GM12878 (cell line): ENCODE results near the gene C5. TPM values are rescaled to one million over a fixed set of nuclear protein-coding genes. Genes with fewer than 3 reads are reported as not detected.

Experiments used
- ATAC-seq: fragments of 200-7000 bp; cut with Tn5 transposase; 3 replicates; pipeline ENCODE4 v1.9.1; 2020; ENCODE audit warnings: mild to moderate bottlenecking, moderate library complexity
- BruUV-seq: library from RNA; stranded (reverse); fragments of 400-500 nt; replicated peaks from 2 replicates; lab custom pipeline; 2021; lab: Mats Ljungman, UMichigan
- CTCF ChIA-PET: fragments of 300-600 bp; sonication (Branson Sonifier 250); formaldehyde crosslinking; extraction: SDS; loops from one replicate; lab custom pipeline; 2021; ENCODE audit warnings: inconsistent platforms; lab: Yijun Ruan, JAX
- POLR2A ChIA-PET: fragments of 350-600 bp; formaldehyde crosslinking; extraction: SDS; loops from one replicate; lab custom pipeline; 2021; ENCODE audit warnings: inconsistent platforms; lab: Charles Lee
- RAD21 ChIA-PET: fragments of 300-600 bp; sonication (Branson Sonifier 250); formaldehyde crosslinking; loops from one replicate; lab custom pipeline; 2023; ENCODE audit warnings: antibody characterized with exemption; ENCODE audit not compliant: unreplicated experiment; lab: Charles Lee
- SMC1A ChIA-PET: fragments of 300-600 bp; sonication (Branson Sonifier 250); formaldehyde crosslinking; loops from one replicate; lab custom pipeline; 2023; ENCODE audit not compliant: unreplicated experiment, uncharacterized antibody; lab: Charles Lee
- DNase-seq: peaks from one replicate; pipeline ENCODE4 v3.0.0-alpha.2; 2011; ENCODE audit warnings: low read depth, low spot score
- FAIRE-seq: peaks from 3 replicates; lab custom pipeline; 2011; peaks lifted over from hg19 to GRCh38; lab: Jason Lieb, UNC
- H2AFZ ChIP-seq: 2 replicates; pipeline ENCODE4 v1.6.0; 2011; ENCODE audit warnings: low read depth, low read length, control low read depth; ENCODE audit not compliant: control insufficient read depth
- H3K27ac ChIP-seq: 2 replicates; pipeline ENCODE4 v1.5.1; 2011; ENCODE audit warnings: control low read depth; ENCODE audit not compliant: control insufficient read depth, insufficient read depth
- H3K27me3 ChIP-seq, 2 experiments: replicated peaks in 1 of 2; 2 replicates each; pipeline versions ENCODE4 v1.6.0 to v1.6.1; 2011; ENCODE audit warnings: low read length in 1 of 2; ENCODE audit not compliant: control insufficient read depth in 2 of 2, insufficient read depth in 2 of 2
- H3K36me3 ChIP-seq, 2 experiments: 2 replicates each; pipeline ENCODE4 v1.5.1; 2011; ENCODE audit warnings: low read length in 1 of 2; ENCODE audit not compliant: control insufficient read depth in 2 of 2, insufficient read depth in 2 of 2
- H3K4me1 ChIP-seq: 2 replicates; pipeline ENCODE4 v1.6.1; 2011; ENCODE audit warnings: mild to moderate bottlenecking, low read length, moderate library complexity, mixed read lengths; ENCODE audit not compliant: control insufficient read depth, insufficient read depth
- H3K4me2 ChIP-seq: 2 replicates; pipeline ENCODE4 v1.6.0; 2011; ENCODE audit warnings: control low read depth; ENCODE audit not compliant: control insufficient read depth, insufficient read depth
- H3K4me3 ChIP-seq: fragments of 200-600 bp; sonication (generic); 2 replicates; pipeline ENCODE4 v1.5.1; 2016
- H3K79me2 ChIP-seq: 2 replicates; pipeline ENCODE4 v1.6.0; 2011; ENCODE audit warnings: low read length; ENCODE audit not compliant: control insufficient read depth, insufficient read depth
- H3K9ac ChIP-seq: 2 replicates; pipeline ENCODE4 v1.8.0; 2011; ENCODE audit warnings: low read length, control low read depth, mixed read lengths; ENCODE audit not compliant: control insufficient read depth, insufficient read depth
- H3K9me3 ChIP-seq: replicated peaks from 3 replicates; pipeline ENCODE4 v1.5.1; 2011; ENCODE audit warnings: mild to moderate bottlenecking, low read length; ENCODE audit not compliant: control insufficient read depth, insufficient read depth
- H4K20me1 ChIP-seq: 2 replicates; pipeline ENCODE4 v1.6.0; 2011; ENCODE audit not compliant: control insufficient read depth, insufficient read depth
- CTCF ChIP-seq, 3 experiments: IDR thresholded peaks in 2 of 3; conservative IDR thresholded peaks in 1 of 3; 2 replicates each; pipeline ENCODE4 v1.5.1; 2011; ENCODE audit warnings: low read depth in 3 of 3, low read length in 3 of 3, mild to moderate bottlenecking in 3 of 3, control low read depth in 2 of 3, moderate library complexity in 2 of 3, inconsistent platforms in 1 of 3, mixed read lengths in 1 of 3; ENCODE audit not compliant: control insufficient read depth in 2 of 3, insufficient read depth in 1 of 3; ENCODE audit errors: extremely low read depth in 1 of 3
- ETV6 ChIP-seq, 2 experiments: fragments of 450-650 bp in 1 of 2; IDR thresholded peaks in 1 of 2; conservative IDR thresholded peaks in 1 of 2; 2 replicates each; pipeline ENCODE4 v1.6.1; 2014; ENCODE audit warnings: antibody characterized with exemption in 1 of 2, borderline replicate concordance in 1 of 2, low read depth in 1 of 2, mild to moderate bottlenecking in 1 of 2, moderate library complexity in 1 of 2
- NFXL1 ChIP-seq: fragments of 450-650 bp; IDR thresholded peaks from 2 replicates; pipeline ENCODE4 v1.6.1; 2017; ENCODE audit warnings: antibody characterized with exemption, mild to moderate bottlenecking, borderline replicate concordance
- SIN3A ChIP-seq: IDR thresholded peaks from 2 replicates; pipeline ENCODE4 v1.6.1; 2012; ENCODE audit warnings: low read depth, low read length, improper control_type of control experiment
- WGBS: methylation state at CpG from one replicate; pipeline ENCODE4 v1.1.6; 2016; ENCODE audit warnings: low lambda C conversion rate; ENCODE audit not compliant: insufficient replicate concordance, insufficient coverage; ENCODE audit errors: missing lambda C conversion rate; 5-methylcytosine and 5-hydroxymethylcytosine counted together
- in situ Hi-C: fragments of 300-500 bp; cut with MboI; formaldehyde crosslinking; loops from 9 replicates; pipeline ENCODE4 v1.14.3; 2018; ENCODE audit warnings: mixed read lengths
- intact Hi-C: fragments of 100-400 bp; cut with micrococcal nuclease; formaldehyde crosslinking; loops from one replicate; pipeline ENCODE4 v1.14.2; 2022; ENCODE audit not compliant: unreplicated experiment
- polyA plus RNA-seq, 11 experiments: library from polyadenylated mRNA; depleted of rRNA in 4 of 11; unstranded in 6 of 11; stranded (reverse) in 5 of 11; fragments of >200 nt; fragmentation: Nextera tagmentation in 4 of 11; fragmentation: Illumina TruSeq in 1 of 11; extraction: Ambion mirVana in 4 of 11; extraction: Trizol in 1 of 11; gene quantifications; 1 replicate in 1 of 11; 2 replicates in 10 of 11; pipeline versions ENCODE4 v1.2.1 to v1.2.3, GENCODE V29; 2011 to 2016; ENCODE audit warnings: inconsistent platforms in 2 of 11, missing spikeins in 2 of 11, low read depth in 1 of 11
- total RNA-seq, 4 experiments: library from RNA; depleted of rRNA in 3 of 4; stranded (reverse); fragments of >200 nt in 3 of 4; fragmentation: Illumina TruSeq in 1 of 4; extraction: Trizol in 1 of 4; gene quantifications; 2 replicates each; pipeline versions ENCODE4 v1.2.1 to v1.2.3, GENCODE V29; 2013 to 2021

The C5 gene
- total and polyA plus RNA-seq, 10 of the 15 experiments (the other 5 are each of a cell fraction or from before 2014, with no cell fraction given) = 0.39 to 2.2 (median 1.2) TPM

DNA sequence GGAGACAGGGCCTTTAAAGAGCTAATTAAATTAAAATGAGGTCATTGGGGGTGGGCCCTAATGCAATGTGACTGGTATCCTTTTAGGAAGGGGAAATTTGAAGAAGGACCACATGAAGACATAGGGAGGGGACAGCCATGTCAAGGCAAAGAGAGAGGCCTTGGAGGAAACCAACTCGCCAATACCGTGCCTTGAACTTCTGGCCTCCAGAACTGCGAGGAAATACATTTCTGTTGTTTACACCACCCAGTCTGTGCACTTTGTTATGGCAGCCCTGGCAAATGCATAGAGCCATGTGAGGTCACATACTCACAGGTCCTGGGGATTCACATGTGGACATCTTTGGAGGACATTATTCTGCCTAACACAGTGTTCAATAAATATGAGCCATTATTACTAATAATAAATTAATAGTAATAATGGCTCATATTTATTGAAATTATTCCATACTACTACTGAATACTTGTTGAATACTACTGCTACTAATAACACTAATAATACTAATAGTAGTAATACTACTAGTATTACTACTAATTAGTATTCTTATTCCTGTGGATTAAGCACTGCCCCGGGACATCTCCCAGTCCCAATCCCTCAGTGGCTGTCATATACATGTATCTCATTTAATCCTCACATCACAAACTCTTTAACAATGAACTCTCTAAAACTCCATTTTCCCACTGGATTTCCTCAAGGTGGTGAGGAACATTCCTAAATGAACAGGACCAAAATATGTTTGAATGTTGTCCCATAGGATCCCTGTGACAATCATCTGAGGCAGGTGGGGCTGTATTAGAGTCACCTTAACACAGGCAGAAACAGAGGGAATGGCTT, 131.9 kb downstream of the C5 start:
- Histone ChIP-seq H3K4me3 (peak overlapping the region; percentile 29; the same call in 1 of the 2 replicates), H3K4me1 (peaks cover 27% of the 10 kb centered on the region), H3K36me3 (peaks cover 28 to 38% of the 10 kb centered on the region in 2 experiments), H3K27ac (peak overlapping the region; percentile 4; the same call in 1 of the 2 replicates), H2AFZ (no peak overlapping the region), H3K27me3 (no peaks in the 10 kb centered on the region), H3K79me2 (peaks cover 77% of the 10 kb centered on the region), H3K9ac (no peak overlapping the region), H3K4me2 (peak overlapping the region; percentile 46; the same call in 1 of the 2 replicates), H3K9me3 (peaks cover 2% of the 10 kb centered on the region; the same call in 1 of the 3 replicates), H4K20me1 (no peaks in the 10 kb centered on the region)
- CTCF ChIA-PET = interaction anchor here (1.7 to 3.4 kb wide), 4 partner anchors 11 to 20 kb away, joined by 5 to 19 read pairs (median 12); no protein-coding TSS in a partner anchor
- RAD21 ChIA-PET = interaction anchor here (11.9 kb wide), 1 partner anchor 16 kb away, joined by 196 read pairs; no protein-coding TSS in a partner anchor
- no TSS peak for BruUV-seq
- intact Hi-C loops = no loop called here
- DNase-seq (no peak), ATAC-seq (no peak), FAIRE-seq (no peak)
- in situ Hi-C loops = no loop called here
- TF ChIP-seq SIN3A (no peak), CTCF (IDR thresholded peaks at IDR 0.05 in 2 of 3, conservative IDR thresholded peaks at IDR 0.05 in 1 of 3; ENCODE audit: control insufficient read depth in 2 of 3, extremely low read depth in 1 of 3, insufficient read depth in 1 of 3, low read depth in 3 of 3, low read length in 3 of 3) (no peak), ETV6 (conservative IDR thresholded peaks at IDR 0.05 in 1 of 2, IDR thresholded peaks at IDR 0.05 in 1 of 2; ENCODE audit: borderline replicate concordance in 1 of 2, low read depth in 1 of 2) (no peak), NFXL1 (no peak)
- SMC1A ChIA-PET = interaction anchor here (1.0 to 26.1 kb wide), 7 partner anchors 12 to 64 kb away, joined by 3 to 522 read pairs (median 5); no protein-coding TSS in a partner anchor
- POLR2A ChIA-PET = interaction anchor here (0.9 to 11.5 kb wide), 6 partner anchors 14 to 203 kb away, joined by 3 to 224 read pairs (median 6); no protein-coding TSS in a partner anchor
- WGBS = 89% methylated on average over 4 of the region's 4 CpGs
